T-helper 9 cell (primary cell): Measurements from ENCODE around the gene BCAS3.
"Not testable (repeated sequence)": the region's sequence is repeated elsewhere in the genome, so short reads cannot be mapped to it uniquely, and the experiment has no call there.

Experiments
- DNase-seq: peaks from one replicate; pipeline ENCODE4 v3.0.0-alpha.2; 2020

BCAS3 gene

GRCh38 chr17:60888812-60889709 lies 211.4 kb downstream of the BCAS3 start:
- no peak for DNase-seq

DNA sequence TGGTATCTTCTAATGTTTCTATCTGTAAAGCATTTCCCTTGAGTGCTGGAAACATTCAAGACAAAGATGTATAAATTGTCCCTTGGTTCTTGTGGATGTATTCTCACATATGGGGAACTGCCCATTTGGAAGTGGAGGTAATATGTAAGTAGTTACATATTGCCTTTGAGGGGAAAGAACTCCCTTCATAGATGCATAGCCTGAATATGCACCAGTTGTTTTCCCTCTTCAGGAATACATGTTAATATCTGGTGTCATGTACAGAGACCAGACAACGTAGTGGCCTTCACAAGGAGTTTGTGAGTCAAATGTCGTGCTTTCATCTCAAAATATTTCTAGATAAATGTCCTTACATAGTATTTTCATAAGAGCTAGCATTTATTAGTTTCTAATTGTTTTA lies 213.5 kb downstream of the BCAS3 start:
- DNase-seq = no peak

- no peak for DNase-seq
Observed at GRCh38 chr17:60893475-60893874, 215.8 kb downstream of the BCAS3 start.

DNA sequence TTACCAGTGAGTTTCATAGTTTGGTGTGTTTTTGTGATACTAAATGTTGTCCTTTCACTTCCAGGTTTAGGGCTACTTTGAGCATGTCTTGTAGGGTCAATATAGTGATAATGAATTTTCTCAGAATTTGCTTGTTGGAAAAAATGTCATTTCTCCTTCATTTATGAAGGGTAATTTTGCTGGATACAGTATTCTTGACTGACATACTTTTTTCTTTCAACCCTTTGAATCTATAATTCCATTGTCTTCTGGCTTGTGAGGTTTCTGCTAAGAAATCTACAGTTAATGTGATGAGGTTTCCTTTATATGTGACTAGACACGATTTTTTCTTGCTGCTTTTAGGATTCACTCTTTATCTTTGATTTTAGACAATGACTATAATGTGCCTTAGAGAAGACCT lies 219.3 kb downstream of the BCAS3 start:
- no peak for DNase-seq

- no peak for DNase-seq
Observed at GRCh38 chr17:60899115-60899514, 221.5 kb downstream of the BCAS3 start.

- no peak for DNase-seq
Observed at GRCh38 chr17:60900688-60901087, 223.0 kb downstream of the BCAS3 start.

DNA sequence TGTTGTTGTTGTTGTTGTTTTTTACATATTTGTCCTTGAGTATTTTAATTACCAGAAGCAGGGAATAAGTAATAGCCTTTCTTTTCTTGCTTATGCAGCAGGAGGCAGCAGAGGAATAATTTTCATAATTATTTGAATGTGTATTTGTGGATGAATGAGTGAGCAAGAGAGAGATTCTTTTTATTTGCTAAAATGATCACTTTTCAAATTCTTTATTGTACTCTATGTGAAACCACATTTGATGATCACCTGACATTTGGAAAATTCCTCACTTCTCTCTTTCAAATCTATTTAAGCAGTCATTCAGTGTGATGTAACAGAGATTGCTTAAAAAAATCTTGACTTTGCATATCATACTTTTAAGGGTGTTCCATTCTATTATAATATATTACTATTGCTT lies 223.6 kb downstream of the BCAS3 start:
- DNase-seq = no peak

DNA sequence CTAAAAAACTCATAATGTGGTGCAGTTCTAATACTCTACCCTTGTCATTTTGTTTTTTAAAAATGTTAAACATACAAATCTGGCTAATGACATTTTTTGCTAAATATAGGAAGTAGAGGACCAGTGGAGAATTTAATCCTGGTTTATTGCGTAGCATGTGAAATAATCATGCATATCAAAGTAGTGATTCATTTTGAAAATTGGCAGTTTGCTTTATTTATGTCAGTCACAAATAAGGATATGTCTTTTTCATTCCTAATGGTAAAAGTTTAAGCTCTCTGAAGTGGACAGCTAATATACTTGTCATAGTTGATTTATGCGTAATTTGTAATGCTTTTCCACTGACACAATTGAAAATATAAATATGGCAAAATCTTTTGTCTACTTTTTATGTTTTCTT lies 224.2 kb downstream of the BCAS3 start:
- no peak for DNase-seq

DNA sequence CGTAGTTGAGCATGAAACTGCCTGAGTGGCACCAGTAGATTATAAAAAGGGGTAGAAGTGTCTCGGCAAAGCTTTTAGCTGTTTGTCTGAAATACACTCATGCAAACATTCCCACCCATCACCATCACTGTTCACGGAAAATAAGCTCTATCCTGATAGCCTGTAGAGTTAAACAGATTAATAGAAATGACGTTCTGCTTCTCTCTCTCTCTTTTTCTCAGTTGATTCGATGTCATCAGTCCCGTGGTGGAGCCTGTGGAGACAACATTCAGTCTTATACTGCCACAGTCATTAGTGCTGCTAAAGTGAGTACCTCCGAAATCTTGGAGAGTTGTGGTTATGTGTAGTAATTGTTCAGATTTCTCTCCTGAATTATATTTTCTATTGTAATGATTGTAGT lies 224.7 kb downstream of the BCAS3 start:
- DNase-seq = no peak

DNA sequence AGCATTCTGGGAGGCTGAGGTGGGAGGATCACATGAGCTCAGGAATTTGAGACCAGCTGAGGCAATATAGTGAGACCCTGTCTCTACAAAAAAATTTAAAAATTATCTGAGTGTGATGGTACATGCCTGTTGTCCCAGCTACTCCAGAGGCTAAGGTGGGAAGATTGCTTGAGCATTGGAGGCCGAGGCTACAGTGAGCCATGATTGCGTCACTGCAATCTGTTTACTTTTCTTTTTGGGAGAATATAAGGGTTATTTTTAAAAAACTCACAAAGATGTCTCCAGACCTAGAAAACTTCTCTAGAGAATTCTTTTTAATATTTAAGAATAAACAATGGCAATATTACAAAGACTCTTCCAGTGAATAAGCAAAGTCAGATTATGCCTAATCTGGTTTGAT lies 226.9 kb downstream of the BCAS3 start:
- no peak for DNase-seq

GRCh38 chr17:60905709-60906108 lies 228.1 kb downstream of the BCAS3 start:
- DNase-seq = no peak

GRCh38 chr17:60908324-60908723 lies 230.7 kb downstream of the BCAS3 start:
- DNase-seq = no peak

DNA sequence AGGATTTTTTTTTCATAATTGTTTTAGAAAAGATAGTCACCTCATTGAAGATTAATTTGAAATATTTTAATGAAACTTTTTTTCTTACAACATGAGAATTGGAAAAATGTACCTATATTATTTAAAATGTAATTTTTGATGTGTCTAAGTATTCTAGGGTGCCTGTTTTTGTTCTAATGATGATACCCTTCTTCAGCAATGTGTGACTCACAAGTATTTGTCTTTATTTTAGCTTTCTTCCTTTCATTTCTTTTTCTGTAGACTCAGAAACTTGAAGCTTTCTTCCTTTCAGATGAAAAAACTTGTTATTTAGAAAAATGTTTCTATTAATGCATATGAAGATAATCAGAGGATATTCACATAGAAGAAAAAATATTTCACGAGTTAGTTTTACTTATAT lies 231.8 kb downstream of the BCAS3 start:
- DNase-seq = no peak

GRCh38 chr17:60910415-60910814 lies 232.8 kb downstream of the BCAS3 start:
- DNase-seq = no peak

- no peak for DNase-seq
Observed at GRCh38 chr17:60914078-60914477, 236.4 kb downstream of the BCAS3 start.

GRCh38 chr17:60916043-60916442 lies 238.4 kb downstream of the BCAS3 start:
- no peak for DNase-seq

DNA sequence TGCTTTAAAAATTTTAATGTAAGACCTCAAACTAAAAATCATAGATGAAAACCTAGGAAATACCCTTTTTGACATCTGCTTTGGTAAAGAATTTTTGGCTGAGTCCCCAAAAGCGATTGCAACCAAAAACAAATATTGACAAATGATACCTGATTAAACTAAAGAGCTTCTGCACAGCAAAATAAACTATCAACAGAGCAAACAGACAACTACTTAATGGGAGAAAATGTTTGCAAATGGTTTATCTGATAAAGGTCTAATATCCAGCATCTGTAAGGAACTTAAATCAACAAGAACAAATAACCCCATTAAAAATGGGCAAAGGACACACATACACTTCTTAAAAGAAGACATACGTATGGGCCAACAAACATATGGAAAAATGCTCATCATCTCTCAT lies 242.5 kb downstream of the BCAS3 start:
- no peak for DNase-seq

GRCh38 chr17:60923000-60923399 lies 245.3 kb downstream of the BCAS3 start:
- no peak for DNase-seq

GRCh38 chr17:60926466-60927183 lies 249.0 kb downstream of the BCAS3 start:
- DNase-seq = no peak

- DNase-seq = no peak
Observed at GRCh38 chr17:60933739-60934138, 256.1 kb downstream of the BCAS3 start.

DNA sequence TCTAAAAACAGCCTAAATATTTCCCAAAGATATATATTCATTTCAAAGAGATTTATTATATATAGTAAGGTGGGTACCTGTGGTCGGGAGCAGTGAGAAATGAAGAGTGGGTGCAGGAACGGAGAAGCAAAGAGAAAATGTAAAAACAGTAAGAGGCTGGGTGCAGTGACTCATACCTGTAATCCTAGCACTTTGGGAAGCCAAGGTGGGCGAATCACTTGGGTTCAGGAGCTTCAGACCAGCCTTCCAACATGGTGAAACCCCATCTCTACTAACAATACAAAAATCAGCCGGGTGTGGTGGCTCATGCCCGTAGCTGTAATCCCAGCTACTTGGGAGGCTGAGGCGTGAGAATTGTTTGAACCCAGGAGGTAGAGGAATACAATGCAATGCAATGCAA lies 257.1 kb downstream of the BCAS3 start:
- DNase-seq = no peak

DNA sequence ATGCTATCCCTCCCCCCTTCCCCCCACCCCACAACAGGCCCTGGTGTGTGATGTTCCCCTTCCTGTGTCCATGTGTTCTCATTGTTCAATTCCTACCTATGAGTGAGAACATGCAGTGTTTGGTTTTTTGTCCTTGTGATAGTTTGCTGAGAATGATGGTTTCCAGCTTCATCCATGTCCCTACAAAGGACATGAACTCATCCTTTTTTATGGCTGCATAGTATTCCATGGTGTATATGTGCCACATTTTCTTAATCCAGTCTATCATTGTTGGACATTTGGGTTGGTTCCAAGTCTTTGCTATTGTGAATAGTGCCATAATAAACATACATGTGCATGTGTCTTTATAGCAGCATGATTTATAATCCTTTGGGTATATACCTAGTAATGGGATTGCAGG lies 258.3 kb downstream of the BCAS3 start:
- DNase-seq = not testable (repeated sequence)

GRCh38 chr17:60939318-60939717 lies 261.7 kb downstream of the BCAS3 start:
- DNase-seq = no peak

GRCh38 chr17:60941028-60941427 lies 263.4 kb downstream of the BCAS3 start:
- no peak for DNase-seq
